Hair follicular keratinocyte (primary cell): ENCODE measurements around the gene OR9A2. TPM values are rescaled to one million over a fixed set of nuclear protein-coding genes. Genes with fewer than 3 reads are reported as not detected.

ENCODE experiments used
- total RNA-seq: library from RNA; depleted of rRNA; stranded (reverse); fragments of >200 nt; gene quantifications from 2 replicates; pipeline ENCODE4 v1.2.3, GENCODE V29; 2015

Gene OR9A2, protein sequence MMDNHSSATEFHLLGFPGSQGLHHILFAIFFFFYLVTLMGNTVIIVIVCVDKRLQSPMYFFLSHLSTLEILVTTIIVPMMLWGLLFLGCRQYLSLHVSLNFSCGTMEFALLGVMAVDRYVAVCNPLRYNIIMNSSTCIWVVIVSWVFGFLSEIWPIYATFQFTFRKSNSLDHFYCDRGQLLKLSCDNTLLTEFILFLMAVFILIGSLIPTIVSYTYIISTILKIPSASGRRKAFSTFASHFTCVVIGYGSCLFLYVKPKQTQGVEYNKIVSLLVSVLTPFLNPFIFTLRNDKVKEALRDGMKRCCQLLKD
- not detected in 2 replicates for total RNA-seq

DNA sequence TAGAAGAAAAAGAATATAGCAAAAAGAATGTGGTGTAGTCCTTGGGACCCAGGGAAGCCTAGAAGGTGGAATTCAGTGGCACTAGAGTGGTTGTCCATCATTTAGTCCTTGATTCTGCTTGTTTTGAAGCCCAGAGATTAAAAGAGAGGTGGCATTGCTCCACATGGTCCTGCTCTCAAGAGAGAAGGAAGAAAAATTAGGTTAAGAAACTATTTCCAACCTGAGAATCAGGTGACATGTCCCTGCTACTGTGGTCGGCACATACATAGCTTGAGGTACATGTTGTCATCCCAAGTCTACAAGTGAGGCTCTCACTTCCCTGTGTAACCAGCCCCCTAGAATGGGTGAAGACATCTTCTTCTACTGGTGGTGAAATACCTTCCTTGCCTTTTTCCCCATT is at the start of gene OR9A2:
TSS of gene OR9A2 (minus strand) at position 101 of the 400 bp plus-strand sequence. CDS start at position 101, 0 bp downstream.

GRCh38 chr7:143052041-143052440 is 25.1 kb upstream of the OR9A2 start, which contains the start of gene OR6V1:
TSS of gene OR6V1 (plus strand) at chr7:143052341. CDS start at chr7:143052341, 0 bp downstream.

Other genes with a start within 250 kb of the OR9A2 start
- 0.08 TPM in 1 of 2 replicates, not detected in the other for gene EPHB6, start 172.1 kb downstream of the OR9A2 start, total RNA-seq
- gene TRPV6, start 141.4 kb downstream of the OR9A2 start, total RNA-seq: 0.08 TPM in 1 of 2 replicates, not detected in the other
- gene TRPV5, start 93.4 kb downstream of the OR9A2 start, total RNA-seq: not detected in 2 replicates
- gene LLCFC1, start 87.6 kb downstream of the OR9A2 start, total RNA-seq: not detected in 2 replicates
- gene KEL, start 64.8 kb downstream of the OR9A2 start, total RNA-seq: not detected in 2 replicates
- gene OR6V1, start 25.2 kb upstream of the OR9A2 start, total RNA-seq: not detected in 2 replicates
- gene PIP, start 104.9 kb upstream of the OR9A2 start, total RNA-seq: not detected in 2 replicates
- not detected in 2 replicates for gene TAS2R39, start 156.3 kb upstream of the OR9A2 start, total RNA-seq
- not detected in 2 replicates for gene TAS2R40, start 194.9 kb upstream of the OR9A2 start, total RNA-seq
- gene GSTK1, start 236.3 kb upstream of the OR9A2 start, total RNA-seq: 118 and 175 TPM in 2 replicates